Stimulated activated CD8-positive, alpha-beta memory T cell treated with anti-CD3 and anti-CD28 coated beads, Interleukin-7, amount 100 ng/mL, for 1 hour (primary cell): ENCODE results near the gene HEPHL1.
"Not testable (repeated sequence)": the region's sequence is repeated elsewhere in the genome, so short reads cannot be mapped to it uniquely, and the experiment has no call there.

Experiments used
- DNase-seq, 2 donors: peaks; one replicate each; pipeline ENCODE4 v3.0.0-alpha.2; 2020; ENCODE audit warnings: low read depth in 2 of 2

Gene HEPHL1, protein sequence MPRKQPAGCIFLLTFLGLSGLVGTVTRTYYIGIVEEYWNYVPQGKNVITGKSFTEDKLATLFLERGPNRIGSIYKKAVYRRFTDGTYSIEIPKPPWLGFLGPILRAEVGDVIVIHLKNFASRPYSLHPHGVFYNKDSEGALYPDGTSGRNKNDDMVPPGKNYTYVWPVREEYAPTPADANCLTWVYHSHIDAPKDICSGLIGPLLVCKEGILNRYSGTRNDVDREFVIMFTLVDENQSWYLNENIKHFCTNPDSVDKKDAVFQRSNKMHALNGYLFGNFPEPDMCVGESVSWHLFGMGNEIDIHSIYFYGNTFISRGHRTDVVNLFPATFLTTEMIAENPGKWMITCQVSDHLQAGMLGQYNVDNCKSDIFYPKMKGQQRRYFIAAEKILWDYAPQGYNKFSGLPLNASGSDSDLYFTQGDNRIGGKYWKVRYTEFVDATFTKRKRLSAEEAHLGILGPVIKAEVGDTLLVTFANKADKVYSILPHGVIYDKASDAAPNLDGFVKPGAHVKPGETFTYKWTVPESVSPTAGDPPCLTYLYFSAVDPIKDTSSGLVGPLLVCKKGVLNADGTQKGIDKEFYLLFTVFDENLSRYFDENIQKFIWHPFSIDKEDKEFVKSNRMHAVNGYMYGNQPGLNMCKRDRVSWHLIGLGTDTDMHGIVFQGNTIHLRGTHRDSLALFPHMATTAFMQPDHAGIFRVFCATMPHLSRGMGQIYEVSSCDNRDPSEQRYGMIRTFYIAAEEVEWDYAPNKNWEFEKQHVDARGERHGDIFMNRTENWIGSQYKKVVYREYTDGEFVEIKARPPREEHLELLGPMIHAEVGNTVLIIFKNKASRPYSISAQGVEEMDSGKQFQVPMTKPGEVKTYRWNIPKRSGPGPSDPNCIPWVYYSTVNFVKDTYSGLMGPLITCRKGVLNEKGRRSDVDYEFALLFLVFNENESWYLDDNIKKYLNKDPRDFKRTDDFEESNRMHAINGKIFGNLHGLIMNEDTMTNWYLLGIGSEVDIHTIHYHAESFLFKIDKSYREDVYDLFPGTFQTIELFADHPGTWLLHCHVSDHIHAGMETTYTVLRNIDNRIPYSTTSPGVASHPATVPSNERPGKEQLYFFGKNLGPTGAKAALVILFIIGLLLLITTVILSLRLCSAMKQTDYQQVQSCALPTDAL

DNA sequence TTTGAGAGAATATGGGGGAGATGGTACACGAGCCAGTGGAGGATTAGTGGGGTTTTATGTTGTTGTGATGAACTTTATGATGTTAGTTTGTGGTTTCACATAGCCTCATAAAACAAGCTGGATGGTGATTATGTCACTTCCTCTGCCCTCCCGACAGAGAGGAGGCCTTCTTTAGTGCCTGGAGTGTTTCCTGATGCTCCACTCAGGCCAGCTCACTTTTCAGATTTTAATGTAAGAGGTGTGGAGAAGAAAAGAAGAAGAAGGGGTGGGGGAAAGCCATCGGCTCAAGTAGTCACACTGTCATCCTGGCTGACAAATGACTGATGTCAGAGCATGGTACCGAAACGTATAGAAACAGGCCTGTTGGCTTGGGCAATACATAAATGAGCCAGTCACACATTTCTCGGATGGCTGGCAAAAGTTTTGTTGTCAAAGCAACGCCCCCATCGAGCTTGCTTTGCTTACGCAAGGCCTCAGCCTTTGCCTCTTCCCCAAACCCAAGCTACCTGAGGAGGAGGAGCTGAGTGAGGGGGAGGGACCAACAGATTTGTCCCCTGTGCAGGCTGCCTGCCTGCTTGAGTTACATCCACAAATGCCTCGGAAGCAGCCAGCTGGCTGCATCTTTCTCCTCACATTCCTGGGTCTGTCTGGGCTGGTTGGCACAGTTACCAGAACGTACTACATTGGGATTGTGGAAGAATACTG, at the start of gene HEPHL1:
Gene HEPHL1 (plus strand): TSS at position 578 of the 705 bp plus-strand sequence. CDS start 15 bp downstream, at position 593.
- no peak for DNase-seq

DNA sequence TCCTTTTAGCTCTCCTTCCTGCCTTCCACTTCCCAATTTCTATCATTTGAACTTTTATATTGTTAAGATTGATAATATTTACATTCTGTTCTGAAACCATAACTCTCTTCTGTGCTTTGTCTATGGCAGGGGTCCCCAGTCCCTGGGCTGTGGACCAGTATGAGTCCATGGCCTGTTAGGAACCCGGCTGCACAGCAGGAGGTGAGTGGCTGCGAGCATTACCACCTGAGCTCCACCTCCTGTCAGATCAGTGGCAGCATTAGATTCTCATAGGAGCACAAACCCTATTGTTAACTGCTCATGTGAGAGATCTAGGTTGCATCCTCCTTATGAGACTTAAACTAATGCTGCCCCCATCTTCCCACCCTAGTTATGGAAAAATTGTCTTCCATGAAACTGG, 48.4 kb upstream of the HEPHL1 start:
- no peak for DNase-seq

DNA sequence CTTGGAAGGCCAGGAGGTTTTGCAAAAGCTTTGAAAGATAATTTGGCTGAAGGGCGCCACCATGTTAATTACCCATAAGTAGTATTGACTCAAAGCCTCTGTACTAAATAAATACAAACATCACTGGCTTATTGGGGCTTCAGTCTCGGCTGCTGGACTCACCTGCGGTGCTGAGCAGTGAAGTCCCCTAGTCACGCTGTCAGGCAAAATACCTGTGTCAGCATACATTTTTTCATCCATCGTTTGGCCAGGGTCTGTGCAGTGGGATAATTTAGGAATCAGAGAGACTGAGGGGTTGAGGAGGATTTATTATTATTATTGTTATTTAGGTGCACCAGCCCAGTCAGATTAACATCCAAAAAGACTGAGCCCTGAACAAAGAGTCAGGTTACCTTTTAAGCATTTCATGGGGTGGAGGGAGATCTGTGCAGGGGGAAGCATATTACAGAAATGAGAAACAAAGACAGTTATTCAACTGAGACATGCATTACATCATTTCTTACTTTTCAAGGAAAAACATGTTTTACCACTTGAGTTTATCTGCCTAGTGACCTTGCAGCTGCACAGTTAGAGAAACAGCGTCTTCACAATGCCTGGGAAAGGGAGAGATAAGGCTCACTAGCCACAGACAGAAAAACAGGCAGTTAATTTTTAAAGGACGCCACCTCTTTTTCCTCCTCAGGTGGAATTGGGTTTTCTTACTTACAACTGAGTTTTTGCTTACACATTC, 47.7 kb upstream of the HEPHL1 start:
- not testable (repeated sequence) for DNase-seq

DNA sequence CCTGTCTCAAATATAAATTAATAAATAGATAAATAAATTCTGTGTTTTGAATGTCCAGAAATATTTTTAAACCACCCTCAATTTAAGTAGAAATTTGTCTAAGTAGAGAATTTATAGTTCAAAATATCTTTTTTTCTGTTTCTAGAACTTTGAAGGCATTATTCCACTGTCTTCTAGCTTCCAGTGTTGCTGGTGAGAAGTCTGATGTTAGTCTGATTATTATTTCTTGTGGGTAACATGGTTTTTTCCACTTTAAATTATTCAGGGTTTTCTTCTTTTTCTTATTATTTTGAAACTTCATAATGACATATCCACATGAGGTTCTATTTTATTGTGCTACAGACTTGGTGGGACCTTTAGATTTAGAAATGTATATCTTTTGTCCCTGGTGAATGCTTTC, 46.4 kb upstream of the HEPHL1 start:
- DNase-seq: no peak

DNA sequence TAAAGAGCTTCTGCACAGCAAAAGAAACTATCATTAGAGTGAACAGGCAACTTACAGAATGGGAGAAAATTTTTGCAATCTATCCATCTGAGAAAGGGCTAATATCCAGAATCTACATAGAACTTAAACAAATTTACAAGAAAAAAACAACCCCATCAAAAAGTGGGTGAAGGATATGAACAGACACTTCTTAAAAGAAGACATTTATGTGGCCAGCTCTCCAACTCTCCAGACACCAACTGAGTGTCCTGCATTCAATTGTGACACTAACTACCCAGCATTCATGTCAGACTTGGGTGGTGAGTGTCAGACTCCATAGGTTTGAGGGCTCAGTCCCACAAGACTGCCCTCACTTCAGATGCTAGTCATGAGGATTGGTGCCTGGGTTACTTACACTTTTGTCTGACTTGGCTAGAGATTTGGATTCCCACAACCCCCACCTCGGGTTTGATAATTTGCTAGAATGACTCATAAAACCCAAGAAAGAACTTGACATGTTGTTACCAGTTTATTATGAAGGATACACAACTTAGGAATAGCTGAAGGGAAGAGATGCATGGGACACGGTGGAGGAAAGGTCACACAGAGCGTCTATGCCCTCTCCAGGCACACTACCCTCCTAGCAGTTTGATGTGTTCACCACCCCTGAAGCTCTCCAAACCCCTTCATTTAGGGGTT, 44.4 kb upstream of the HEPHL1 start:
- DNase-seq: not testable (repeated sequence)

DNA sequence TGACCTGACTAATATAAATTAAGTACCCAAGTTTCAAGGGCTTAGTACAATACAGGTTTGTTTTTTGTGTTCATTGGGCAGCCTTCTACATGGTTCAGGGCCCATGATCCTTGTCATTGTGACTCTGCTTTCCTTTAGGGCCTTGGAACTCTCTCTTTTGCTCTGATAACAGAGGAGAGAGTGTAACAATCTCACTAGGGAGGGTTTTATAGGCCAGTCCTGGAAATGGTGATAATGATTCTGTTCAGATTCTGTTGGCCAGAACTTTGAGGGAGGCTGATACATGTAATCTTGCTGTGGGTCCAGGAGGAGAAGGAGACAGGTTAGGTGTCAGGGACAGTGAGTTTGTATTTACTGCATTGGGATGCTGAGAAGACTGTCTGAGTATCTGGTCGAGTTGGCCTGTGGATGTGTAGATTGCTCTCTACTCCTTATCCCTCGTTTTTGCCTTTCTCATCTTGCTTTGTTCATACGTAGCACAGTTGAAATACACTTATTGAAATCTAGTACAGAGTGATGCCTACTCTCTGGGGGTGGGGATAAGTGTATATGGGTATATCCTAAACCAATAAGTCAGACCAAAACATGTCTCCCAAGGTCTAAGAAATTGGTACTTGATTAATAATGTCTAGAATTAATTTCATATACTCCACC, 37.5 kb upstream of the HEPHL1 start:
- DNase-seq: no peak

DNA sequence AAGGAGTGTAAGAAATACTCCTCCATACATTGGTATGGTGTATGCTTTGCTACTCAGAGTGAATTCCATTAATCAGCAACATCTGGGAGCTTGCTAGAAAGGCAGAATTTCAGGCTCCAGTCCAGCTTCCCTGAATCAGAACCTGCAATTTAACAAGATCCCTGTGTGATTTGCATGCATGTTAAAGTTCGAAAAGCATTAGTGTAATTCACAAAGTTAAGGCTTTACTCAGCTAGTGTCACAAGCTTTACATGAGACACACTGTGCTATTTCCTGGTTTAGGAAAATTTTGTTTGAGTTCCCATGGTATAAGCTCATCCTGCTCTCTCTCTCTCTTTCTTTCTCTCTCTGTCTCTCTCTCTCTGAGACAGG, 37.0 kb upstream of the HEPHL1 start:
- DNase-seq: no peak

DNA sequence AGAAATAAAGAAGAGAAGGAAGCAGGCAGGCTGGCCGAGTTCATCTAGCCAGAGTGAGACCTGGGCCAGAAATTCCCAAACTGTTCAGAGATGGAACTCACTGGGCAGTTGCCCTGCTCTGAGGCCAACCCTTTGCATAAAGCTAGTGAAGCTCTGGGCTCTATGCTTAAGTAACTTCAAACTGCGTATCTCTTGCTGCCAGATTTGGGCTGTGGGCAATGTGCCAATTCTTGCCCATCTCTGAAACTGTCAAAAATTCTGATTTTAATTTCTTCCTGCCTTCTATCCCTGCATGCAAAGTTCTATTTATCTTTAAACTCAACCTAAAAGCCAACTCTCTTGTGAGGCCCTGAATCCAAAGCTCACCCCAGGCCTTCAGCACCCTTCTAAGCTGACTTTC, 36.2 kb upstream of the HEPHL1 start:
- no peak for DNase-seq

DNA sequence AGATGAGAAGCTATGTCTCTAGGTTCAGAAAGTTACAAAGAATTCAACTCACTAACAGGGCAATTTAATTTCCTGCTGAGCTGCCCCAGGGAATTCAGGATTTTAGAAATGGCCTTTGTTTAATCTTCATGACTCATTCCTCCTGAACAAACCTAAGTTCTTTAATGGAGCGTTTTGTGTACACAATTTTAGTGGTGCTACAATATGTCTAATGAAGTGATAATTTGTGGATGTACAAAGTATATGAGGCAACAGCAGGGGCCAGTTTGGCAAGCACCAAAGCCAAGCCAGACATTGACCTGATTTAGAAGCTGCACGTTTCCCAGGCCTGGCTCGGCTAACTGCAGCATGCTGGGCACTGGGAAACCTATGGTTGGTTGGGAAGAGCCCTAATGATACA, 34.4 kb upstream of the HEPHL1 start:
- DNase-seq: no peak

DNA sequence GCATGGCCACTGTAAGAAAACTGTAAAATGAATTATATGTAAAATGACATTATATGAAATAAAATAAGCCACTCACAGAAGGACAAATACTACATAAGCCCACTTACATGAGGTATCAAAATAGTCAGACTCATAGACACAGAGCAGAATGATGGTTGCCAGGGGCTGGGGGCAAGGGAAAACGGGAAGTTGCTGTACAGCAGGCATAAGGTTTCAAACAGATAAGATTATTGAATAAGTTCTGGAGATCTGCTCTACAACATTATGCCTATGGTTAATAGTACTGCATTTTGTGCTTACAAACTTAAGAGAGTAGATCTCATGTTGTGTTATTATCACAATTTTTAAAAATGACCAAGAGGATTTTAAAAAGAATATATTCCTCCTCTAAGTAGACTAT, 32.7 kb upstream of the HEPHL1 start:
- DNase-seq: no peak

DNA sequence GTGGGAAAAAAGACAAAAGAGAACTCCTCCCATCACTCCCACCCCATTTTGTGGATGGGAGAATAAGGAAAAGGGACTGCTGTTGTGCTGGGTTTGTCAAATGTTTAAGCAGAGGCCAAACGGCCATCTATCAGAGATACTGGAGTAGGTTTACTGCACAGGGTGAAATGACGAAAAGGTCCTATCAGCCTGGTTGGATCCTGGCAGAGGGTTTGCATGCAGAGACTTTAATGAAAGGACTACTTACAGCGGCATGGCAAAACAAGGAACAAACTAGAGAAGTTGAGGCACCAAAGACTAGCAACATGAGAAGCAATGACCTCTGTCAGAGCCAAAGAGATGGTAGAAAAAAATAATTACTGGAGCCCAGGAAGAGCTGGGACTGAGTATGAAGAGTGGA, 32.2 kb upstream of the HEPHL1 start:
- DNase-seq: no peak

DNA sequence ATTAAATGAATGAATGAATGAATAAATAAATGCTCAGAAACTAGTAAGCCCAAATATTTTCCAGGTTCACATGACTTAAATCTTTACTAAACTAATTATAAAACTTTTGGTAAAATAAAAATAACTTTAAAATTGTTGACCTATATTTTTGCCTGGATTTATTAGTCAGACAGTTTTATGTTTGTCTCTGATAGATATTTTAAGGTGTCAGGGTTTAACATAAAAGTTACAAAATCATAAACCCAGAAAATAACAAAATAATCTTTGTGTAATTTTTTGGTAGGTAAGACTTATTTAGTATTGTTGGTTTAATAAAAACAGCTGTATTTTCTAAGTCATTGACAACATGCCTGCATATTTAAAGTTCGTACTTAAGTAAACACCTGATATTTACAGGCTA, 27.4 kb upstream of the HEPHL1 start:
- no peak for DNase-seq

DNA sequence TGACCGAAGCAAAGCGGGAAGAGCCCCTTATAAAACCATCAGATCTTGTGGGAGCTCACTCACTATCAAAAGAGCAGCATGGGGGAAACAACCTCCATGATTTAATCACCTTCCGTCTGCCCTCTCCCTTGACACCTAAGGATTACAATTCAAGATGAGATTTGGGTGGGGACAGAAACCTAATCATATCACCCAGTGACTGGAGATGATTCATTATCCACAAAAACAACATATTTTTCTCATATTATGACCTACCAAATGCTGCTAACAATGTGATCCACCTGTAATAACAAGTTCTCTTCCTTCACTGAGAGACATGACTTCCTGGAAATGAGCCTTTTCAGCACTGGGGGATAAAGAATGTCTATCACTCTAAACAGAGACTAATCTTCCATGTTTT, 23.4 kb upstream of the HEPHL1 start:
- DNase-seq: no peak

DNA sequence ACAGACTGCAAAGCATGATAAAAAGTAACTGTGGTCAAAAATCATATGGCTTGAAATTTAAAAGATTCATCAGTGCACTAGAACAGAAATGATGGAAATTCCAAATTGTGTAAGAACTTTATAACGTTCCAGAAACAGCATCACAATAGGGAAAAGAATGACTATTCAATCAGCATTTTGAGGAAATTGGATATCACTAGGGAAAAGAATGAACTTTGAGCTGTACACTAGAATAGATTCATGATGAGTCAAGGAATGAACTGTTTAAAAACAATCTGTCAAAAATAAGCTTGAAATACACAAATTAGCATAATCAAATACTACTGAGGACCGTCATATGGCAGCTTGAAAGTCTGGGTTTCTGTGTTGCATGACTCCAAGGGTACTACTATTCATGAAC, 20.5 kb upstream of the HEPHL1 start:
- no peak for DNase-seq

DNA sequence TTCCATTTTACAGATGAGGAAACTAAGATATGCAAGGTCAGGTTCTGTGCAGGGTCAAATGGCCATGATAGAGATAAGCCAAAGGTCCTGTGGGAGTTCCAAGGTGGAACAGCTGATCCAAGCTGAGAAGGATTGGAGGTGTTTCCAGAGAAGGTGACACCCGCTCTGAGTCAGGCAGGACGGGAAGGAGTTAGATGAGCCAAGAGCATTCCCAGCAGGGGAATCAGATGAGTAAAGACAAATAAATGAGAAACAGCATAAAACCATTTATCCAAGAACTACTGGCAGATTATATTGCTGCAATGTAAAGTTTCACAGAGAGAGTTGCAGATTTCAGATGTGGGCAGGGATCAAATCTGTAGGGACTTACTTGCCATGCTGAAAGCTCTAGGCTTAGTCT, 18.9 kb upstream of the HEPHL1 start:
- DNase-seq: no peak

DNA sequence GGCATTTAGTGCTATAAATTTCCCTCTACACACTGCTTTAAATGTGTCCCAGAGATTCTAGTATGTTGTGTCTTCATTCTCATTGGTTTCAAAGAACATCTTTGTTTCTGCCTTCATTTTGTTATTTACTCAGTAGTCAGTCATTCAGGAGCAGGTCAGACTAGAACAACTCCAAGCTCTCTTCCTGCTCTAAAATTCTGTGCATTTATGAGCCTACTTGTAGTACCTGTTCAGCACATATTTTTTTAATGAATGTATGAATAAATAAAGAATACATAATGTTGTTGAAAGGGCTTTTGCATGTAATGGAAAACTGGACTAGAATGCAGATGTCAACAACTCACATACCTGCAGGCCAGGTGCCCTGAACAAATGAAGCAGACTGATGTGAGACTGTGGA, 13.7 kb upstream of the HEPHL1 start:
- DNase-seq: no peak

DNA sequence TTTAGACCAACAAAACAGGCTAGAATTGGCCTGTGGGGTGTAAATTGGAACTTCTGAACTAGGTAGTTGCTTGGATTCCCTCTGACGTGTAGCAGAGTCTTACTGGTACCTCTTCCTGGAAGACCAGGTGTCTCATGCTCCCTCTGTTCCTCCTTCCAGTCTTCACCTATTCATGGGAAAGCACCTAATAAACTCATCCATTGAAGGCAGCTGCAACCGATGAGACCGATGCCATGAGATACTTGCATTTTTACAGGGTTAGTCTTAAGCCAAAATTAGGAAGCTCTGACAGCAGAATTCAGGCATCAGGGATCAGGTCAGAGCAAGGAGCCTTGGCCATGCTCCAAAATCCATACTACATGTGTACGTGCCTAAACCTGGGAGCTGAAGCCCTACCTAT, 13.2 kb upstream of the HEPHL1 start:
- no peak for DNase-seq

DNA sequence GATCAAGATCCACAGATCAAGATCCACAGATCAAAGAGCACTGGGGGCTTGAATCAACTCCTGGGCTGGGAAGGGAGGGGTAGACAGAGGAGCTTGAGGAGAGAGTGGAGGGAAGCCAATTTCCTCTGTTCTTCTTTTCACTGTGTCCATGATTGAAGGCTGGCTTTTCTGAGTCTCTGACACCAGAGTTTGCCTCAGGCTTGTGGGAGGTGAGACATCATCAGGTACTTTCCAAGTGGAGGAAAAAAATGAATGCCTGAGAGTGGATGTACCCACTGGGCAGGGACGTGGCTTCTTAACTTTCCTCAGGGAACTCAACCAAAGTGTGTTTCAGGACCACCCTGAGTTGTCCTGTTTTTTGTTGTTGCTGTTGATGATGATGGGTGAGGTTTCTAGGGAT, 11.0 kb upstream of the HEPHL1 start:
- DNase-seq: no peak

DNA sequence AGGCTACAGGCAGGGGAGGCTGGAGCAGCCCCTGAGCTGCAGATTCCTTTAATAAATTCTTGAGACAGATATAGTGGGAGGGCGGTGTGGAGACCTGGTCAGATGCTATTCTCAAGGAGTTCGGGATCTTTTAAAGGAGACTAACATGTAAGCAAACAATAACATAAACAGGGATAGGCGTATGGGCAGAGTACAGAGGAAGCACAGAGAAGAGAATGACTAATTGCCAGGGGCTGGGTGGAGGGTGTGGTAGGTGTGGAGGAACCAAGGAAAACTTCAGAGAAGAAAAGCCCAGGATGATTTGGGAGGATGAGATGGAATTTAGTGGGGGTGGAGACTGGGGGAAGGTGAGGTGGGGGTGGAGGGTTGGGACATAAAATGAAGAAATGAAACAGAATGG, 9.7 kb upstream of the HEPHL1 start:
- no peak for DNase-seq

DNA sequence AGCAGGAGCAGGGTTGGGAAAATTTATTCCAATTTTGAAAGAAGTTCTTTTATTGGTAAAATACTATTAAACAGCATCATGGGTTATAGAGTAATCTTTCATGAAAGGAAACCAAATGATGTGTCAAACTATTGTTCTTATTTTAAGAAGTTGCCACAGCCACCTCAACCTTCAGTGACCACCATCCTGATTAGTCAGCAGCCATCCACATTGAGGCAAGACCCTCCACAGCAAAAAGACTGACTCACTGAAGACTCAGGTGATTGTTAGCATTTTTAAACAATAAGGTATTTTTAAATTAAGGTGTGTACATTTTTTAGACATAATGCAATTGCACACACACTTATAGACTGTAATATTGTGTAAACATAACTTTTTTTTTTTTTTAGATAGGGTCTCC, 3.7 kb upstream of the HEPHL1 start:
- no peak for DNase-seq
